ENCODE measurements around the gene FAM76B.
"Not testable (repeated sequence)": the region's sequence is repeated elsewhere in the genome, so short reads cannot be mapped to it uniquely, and the experiment has no call there.

FAM76B gene

DNA sequence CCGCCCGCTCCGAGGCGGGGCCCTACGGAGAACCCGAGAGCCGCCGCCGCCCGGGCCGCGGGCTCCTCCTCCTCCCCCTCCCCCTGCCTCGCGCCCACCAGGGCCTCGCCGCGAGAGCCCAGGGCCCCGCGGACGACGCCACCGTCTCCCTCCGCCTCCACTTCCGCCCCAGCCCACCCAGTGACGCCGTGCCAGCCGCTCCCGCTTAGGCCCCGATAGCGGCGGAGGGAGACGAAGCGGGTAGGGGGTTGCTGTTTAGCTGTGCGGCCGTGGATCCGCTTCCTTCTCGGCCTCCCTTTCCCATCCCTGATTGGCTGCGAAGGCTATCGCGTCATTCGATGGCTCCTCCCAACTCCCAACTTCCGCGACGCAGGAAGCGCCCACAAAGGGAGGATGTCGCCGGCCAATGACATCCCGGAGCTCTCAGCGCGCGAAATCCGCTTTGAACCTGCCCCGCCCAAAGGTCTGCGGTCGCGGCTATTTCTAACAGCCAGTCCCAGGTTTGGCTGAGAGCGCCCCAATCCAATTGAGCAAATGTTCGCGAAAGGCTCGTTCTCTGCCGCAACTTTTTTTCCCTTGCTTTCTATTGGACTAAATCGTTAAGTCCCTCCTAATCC lies at the start of gene FAM76B:
TSS of gene FAM76B (minus strand) at position 277 of the 617 bp plus-strand sequence. CDS start 304 bp downstream, outside the sequence.
- DNase-seq (ENCODE audit: low spot score) = peak; percentile 87

DNA sequence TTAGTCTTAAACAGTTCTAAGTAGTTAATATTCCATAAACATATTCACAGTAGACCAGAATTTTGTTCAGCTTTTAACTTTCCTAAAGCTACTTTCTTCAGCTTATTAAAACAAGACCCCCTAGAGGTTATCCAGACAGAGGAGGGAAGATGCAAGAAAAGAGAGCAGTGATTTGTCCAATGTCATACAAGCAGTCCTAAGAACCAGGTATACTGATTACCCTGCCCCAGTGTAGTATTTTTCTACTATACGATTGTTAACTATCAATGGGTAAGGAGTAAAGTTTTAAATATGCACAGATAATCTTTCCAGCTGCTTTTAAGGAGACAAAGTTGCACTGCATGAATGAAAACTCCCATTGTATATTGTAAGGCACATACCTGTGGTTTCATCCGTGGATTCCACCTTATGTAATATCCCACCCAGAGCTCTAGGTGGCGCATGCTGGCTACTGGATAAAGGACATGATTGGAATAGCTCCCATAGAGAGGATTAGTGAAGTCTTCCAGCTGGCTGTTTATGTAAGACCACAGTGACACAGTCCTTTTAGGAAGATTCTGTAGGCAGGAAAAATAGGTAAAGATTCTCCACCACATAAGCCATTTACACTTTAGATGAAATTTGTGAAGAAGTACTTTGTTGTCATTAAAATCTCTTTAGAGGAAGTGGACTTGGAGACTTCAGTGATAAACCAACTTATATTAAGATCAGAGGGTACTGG lies 46.3 kb upstream of the FAM76B start:
- DNase-seq (ENCODE audit: low spot score) = peak; percentile 82

DNA sequence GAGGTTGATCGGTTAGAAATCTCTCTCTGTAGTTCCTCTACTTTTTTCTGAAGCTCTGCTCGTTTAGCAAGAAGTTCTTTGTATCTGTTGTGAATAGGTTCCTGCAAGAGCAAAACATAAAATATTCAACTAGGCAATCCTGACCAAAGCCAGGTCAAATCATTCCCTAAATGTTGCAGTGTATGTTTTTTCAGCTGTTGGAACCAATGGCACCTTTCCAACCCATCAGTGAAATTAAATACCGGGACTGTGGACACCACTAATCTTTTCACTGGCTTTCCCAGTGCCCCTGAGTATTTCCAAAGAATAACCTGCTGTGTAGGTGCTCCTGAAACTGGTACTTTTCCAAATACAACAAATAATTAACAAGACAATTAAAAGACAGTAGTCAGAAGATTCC lies 45.8 kb upstream of the FAM76B start:
- DNase-seq (ENCODE audit: low spot score) = no peak

DNA sequence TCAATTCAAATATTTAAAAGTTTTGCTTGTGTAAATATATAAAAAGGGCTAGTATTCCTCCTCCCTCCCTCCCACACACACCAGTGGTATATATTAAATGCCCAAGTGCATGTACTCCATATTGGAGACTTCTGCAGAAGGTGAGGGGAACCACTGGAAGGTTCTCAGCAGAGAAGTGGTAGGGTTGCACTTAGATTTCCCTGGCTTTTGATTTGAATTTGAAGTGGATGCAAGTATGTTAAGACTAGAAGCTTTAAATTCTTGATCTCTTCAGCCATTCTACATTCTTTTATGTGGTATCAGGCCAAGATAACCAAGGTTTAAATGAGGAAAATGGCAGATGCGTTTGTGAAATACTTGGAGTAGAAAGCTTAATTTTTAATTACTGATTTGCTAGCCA lies 43.8 kb upstream of the FAM76B start:
- DNase-seq (ENCODE audit: low spot score) = no peak

DNA sequence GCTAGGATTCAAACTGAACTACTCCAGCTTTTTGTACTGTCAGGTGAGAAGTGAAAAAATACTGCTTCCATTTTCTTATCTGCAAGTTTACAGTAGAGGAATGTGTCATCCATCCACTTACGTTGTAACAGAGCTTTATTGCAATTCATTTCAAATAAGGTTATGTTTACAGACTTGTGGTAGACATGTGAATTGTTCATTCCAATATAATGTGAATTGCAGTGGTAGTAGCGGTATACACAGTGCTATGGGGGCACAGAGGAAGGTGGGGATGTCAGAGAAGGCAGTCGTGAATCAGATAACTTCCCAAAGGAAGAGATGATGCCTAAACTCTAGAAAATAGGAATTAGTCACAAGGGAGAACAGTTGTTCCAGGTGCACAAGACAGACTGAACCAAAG lies 43.2 kb upstream of the FAM76B start:
- no peak for DNase-seq (ENCODE audit: low spot score)

DNA sequence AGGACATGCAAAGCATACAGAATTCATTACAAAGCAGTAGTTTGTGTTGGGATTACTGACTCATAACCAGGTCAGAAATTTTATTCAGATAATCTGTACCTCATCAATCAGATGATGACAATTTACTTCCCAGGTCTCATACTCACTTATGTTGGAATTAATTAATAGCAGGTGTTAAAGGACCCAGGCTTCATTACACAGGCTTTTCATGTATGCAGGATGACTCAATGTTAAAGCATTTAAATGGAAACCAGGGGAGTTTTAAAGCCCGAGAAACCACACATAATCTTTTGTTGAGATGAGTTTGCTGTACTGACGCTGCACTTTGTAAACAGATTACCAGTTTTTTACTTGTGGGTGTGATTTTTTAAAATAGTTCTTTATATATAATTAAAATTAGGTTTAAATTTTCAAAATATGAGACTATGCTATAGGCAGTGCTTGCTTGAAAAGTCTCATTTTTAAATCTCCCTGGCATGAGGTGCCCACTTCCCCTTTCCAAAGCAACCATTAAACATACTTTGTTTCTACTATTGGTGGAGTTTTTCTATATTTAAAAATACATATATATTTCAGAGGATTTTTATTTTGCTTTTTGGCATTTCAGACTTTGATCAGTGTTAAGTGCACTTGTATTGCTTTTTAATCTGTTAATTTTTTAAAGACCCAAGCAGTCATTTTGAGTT lies 41.8 kb upstream of the FAM76B start:
- DNase-seq (ENCODE audit: low spot score) = no peak

DNA sequence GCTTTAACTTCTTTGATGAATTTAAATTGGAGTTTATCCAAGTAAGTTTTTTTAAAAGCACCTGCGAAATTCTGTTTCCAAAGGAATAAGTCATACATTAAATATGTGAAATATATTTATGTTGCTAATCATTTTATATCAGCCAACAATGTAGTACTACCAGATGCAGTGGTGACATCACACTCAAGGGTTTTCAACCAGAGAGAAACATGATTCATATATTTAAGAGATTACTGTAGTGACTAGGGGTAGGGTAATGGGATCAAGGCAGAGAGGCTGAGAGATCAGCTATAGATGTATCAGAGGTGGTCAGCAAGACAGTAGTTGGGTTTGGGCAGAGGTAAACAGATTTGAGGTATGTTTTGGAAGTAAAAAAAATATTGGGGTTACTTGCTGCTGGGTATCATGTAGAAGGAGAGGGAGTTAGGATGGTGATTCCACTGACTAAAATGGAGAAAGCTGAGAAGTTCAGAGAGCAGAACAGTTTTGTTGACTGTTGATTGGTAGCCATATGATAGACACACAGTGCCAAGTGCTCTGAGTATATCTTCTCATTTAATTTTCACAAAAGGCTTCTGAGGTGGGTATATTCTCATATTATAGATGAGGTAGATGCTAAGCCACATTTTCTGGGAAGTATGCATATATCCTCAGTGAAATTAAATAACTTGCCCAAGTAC lies 40.1 kb upstream of the FAM76B start:
- no peak for DNase-seq (ENCODE audit: low spot score)

DNA sequence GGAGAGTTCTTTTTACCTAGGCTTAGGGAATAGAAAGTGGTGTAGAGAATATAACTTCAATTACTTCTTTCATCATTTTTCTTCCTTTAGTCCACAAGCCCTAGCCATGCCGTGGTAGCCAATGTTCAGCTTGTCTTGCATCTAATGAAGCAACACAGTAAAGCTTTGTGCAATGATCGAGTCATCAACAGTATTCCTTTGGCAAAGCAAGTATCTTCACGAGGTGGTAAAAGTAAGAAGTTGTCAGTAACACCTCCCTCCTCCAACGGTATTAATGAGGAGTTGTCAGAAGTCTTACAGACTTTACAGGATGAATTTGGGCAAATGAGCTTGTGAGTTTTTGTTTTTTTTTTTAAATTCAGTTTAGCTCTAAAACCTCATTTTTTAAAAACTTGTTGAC lies 38.1 kb upstream of the FAM76B start:
- no peak for DNase-seq (ENCODE audit: low spot score)

DNA sequence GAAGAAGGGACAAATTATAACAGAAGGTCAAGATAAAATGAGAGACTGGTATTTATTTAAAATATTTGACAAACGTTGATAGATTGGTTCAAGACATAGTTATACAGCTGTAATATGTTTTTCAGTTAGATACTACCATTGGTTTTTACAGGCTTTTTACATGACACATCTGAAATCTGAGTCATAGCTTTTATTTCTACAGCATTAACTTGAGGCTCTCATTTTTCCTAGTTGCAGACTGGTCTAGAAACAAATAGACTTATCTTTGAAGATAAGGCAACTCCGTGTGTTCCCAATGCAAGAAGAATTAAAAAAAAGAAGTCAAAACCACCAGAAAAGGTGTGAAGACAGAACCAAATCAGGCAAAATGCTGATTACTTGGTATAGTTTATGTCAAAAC lies 32.1 kb upstream of the FAM76B start:
- no peak for DNase-seq (ENCODE audit: low spot score)

DNA sequence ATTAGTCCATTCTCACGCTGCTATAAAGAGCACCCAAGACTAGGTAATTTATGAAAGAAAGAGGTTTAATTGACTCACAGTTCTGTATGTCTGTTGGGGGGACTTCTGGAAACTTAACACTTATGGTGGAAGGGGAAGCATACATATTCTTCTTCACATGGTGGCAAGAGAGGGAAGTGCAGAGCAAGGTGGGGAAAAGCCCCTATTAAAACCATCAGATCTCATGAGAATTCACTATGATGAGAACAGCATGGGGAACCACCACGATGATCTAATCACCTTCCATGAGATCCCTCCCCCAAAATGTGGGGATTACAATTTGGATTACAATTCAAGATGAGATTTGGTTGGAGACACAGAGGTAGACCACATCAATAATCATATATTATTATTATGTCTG lies 26.5 kb upstream of the FAM76B start:
- no peak for DNase-seq (ENCODE audit: low spot score)

DNA sequence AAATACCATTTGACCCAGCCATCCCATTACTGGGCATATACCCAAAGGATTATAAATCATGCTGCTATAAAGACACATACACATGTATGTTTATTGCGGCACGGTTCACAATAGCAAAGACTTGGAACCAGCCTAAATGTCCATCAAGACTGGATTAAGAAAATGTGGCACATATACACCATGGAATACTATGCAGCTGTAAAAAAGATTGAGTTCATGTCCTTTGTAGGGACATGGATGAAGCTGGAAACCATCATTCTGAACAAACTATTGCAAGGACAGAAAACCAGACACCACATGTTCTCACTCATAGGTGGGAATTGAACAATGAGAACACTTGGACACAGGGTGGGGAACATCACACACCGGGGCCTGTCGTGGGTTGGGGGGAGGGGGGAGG lies 21.5 kb upstream of the FAM76B start:
- DNase-seq (ENCODE audit: low spot score) = not testable (repeated sequence)

DNA sequence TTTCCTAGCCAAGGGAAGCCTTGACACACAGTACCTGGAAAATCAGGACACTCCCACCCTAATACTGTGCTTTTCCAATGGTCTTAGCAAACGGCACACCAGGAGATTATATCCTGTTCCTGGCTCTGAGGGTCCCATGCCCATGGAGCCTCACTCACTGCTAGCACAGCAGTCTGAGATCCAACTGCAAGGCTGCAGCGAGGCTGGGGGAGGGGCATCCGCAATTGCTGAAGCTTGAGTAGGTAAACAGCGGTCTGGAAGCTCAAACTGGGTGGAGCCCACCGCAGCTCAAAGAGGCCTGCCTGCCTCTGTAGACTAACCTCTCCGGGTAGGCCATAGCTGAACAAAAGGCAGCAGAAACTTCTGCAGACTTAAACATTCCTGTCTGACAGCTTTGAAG lies 16.9 kb upstream of the FAM76B start:
- not testable (repeated sequence) for DNase-seq (ENCODE audit: low spot score)

DNA sequence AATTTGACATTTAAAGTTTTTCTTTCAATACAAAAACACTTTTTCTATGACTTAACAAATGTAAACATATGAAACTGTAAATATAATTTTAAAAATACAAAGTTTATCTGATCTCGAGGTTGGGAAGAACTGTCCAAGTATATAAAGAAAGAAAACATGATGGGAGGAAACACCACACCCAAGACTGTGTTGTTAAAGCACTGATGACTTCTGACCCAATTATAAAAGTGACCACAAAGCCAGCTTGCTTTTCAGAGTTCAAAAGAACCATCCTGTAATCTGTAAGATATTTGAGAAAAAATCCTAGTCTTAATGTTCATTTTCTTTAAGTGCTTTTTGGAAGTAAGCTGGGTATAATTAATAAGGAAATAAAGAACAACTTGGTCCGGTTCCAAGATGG lies 16.3 kb upstream of the FAM76B start:
- no peak for DNase-seq (ENCODE audit: low spot score)

DNA sequence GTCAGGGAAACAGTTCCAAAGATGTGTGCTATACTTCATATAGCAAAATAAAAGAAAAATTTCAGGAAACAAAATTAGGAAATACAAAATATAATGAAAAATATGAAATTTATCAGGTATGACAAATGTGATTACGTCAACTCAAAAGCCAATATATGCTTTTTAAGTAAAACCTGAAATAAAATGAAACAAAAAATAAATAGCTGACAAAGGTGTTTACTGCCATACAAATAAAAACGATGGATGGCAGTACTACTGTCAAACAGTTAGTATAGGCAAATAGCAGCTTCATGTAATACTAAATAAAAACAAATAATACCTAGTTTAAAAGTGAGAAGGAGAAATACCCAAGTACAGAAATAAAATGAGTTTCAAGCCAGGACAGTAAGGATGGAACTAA lies 14.4 kb upstream of the FAM76B start:
- DNase-seq (ENCODE audit: low spot score) = no peak

DNA sequence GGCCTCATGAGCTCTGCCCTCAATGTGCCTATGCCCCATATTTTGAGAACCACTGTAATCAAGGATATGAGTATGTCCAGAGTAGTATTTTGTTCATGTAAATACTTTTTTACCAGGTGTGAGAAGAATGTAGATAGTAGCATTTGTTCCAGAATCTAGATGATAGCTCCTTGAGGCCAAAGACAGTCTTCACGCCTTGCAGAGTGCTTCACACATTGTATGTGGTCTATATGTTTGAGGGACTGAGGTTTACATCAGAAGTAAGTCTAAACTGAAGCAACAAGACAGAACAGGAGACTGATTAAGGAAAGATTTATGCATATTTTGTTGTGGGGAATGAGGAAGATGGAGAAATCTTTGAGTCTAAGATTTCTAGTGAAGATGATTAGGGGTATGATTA lies 13.2 kb upstream of the FAM76B start:
- DNase-seq (ENCODE audit: low spot score) = no peak

DNA sequence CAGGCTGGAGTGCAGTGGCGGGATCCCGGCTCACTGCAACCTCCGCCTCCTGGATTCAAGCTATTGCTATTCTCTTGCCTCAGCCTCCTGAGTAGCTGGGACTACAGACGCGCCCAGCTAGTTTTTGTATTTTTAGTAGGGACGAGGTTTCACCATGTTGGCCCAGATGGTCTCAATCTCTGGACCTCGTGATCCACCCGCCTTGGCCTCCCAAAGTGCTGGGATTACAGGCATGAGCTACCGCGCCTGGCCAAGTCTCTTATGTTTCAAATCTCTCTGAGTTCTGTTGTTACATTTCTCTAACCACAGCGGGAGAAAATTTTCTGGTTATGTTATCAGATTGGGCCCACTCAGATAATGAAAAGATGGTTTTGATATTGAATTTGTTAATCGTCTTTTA lies 10.9 kb upstream of the FAM76B start:
- DNase-seq (ENCODE audit: low spot score) = no peak

DNA sequence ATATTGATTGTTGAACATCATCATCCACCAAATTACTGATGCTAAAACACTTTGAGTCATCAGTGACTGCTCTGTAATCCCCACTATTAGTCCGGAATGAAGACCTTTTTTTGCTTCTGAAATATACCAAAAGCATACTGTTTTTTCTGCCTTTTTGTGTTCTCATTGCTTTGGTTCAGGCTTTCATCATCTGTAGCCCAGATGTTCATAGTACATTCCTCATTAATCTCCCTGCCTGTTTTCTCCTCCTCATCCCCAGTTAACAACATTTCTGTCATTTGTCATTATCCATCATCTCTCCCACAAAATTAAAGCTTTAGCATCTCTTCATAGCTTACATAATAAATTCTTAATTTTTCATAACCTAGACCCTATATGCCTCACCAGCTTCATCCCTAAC lies 10.0 kb upstream of the FAM76B start:
- DNase-seq (ENCODE audit: low spot score) = no peak

DNA sequence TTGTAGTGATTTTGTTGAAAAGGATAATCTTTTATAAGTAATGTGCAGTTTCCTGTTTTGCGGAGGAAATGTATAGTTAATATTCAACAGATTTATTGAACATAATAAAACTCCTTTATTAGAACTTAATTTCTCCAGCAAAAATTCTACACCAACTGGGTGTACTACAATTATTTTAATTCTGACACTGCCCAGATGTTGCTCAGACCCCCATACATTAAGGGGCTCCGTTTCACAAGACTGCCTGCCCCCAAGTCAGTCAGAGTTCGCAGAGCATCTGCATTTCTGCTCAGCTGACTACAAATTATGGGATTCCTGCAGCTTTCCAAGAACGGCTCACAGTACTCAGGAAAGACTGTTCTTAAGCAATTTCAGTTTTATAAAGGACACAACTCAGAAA lies 6.9 kb upstream of the FAM76B start:
- DNase-seq (ENCODE audit: low spot score) = no peak

DNA sequence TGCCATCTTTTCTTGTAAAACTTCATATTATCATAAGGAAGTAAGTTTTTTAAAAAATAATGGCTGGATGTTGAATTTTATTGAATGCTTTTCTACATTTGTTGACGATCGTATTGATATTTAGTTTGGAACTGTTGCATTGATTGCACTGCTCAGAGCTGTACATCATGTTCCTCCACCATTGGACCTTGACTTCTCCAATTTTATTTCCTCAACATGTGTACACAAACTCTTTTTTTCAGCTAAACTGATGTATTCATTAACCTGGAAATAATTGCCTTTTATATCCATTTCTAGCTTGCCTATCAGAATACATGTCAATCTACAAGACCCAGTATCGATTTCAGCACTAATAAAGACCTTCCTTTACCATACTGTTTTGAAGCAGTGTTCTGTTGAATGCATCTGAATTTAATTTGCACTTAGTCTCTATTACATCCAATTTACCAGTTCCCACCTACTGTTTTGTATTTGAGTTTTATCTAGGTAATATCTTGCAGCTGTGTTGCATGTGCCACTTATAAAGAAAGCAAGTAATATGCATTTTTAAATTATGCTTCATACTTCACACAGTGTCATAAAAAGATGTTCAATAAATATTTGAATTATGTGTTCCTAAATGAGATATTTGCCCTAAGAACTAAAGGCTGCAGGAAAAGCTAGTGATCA lies 6.2 kb upstream of the FAM76B start:
- DNase-seq (ENCODE audit: low spot score) = no peak

DNA sequence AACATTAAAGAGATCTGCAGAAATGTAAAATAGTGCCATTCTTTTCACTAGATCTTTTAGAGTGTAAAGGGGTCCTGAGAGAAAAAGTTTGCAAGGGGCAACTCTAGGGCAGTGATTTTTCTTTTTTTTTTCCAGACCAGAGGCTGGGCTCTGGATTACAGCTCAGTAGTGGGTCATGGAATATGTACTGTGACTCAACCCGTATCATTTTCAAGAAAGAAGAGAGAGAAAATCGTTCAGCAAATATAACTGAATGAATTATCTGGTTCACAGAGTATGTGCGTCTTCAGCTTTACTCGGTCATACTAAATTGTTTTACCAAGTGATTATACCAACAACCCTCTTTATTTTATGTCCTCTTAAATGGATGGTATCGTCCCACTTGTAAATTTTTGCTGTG lies 4.5 kb upstream of the FAM76B start:
- DNase-seq (ENCODE audit: low spot score) = no peak

DNA sequence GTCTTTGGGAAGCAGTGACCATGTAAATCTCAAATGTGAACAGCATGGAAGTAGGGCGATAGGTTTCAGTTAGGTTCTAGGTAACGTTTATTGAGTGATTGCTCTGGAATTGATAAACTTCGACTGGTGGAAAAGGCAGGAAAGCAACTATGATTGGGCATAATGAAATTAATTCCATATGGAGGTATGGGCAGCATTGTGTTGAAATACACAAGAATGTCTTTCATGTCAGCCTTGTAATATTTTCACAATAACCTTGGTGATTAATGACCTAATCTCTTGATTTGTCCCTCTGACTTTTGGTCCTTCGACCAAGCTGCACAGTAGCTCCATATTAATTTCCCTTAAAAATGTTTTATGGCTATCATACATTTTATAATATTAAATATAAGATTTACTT lies 3.5 kb upstream of the FAM76B start:
- no peak for DNase-seq (ENCODE audit: low spot score)

DNA sequence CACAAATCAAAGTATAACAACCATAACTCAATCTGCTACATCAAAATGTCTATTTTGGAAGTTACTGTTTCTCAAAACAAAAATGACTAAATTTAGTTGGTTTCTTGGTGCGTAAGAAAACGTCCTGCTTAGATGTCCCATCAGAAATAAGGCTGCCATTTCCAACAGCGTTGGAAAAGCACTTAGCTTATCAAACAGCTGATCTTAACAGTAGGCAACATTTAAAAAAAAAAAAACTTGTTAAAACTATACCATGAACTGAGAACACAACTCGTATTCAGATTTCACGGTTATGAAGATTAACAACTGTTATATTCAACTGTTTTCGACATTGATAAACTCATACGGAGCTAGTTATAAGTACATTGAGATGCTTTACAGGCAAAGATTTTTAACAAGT lies 3.1 kb upstream of the FAM76B start:
- no peak for DNase-seq (ENCODE audit: low spot score)

Measured in iPS-NIHi11 (cell line).